DMS 273 (cell line): ENCODE measurements around the gene CHRNA10.
"Not testable (repeated sequence)": the region's sequence is repeated elsewhere in the genome, so short reads cannot be mapped to it uniquely, and the experiment has no call there.

ENCODE experiments used
- DNase-seq: peaks from one replicate; lab custom pipeline; 2025; ENCODE audit not compliant: unreplicated experiment; lab: John Stamatoyannopoulos, UW

The CHRNA10 gene

GRCh38 chr11:3665336-3666022 lies 5.7 kb downstream of the CHRNA10 start:
- DNase-seq, result no peak

- no peak for DNase-seq
Measured at GRCh38 chr11:3664032-3664630, 7.1 kb downstream of the CHRNA10 start.

- no peak for DNase-seq
Measured at GRCh38 chr11:3662856-3663255, 8.3 kb downstream of the CHRNA10 start.

- no peak for DNase-seq
Measured at GRCh38 chr11:3660960-3661359, 10.2 kb downstream of the CHRNA10 start.

GRCh38 chr11:3659595-3660515 lies 11.3 kb downstream of the CHRNA10 start:
- DNase-seq, result no peak

GRCh38 chr11:3658252-3658651 lies 12.9 kb downstream of the CHRNA10 start:
- DNase-seq, result no peak

- DNase-seq, result not testable (repeated sequence)
Measured at GRCh38 chr11:3657331-3657730, 13.9 kb downstream of the CHRNA10 start.

GRCh38 chr11:3655547-3655946 lies 15.6 kb downstream of the CHRNA10 start:
- DNase-seq, result no peak

- not testable (repeated sequence) for DNase-seq
Measured at GRCh38 chr11:3652514-3652913, 18.7 kb downstream of the CHRNA10 start.

- DNase-seq, result not testable (repeated sequence)
Measured at GRCh38 chr11:3649374-3649773, 21.8 kb downstream of the CHRNA10 start.

GRCh38 chr11:3648843-3649242 lies 22.3 kb downstream of the CHRNA10 start:
- not testable (repeated sequence) for DNase-seq

- DNase-seq, result no peak
Measured at GRCh38 chr11:3645552-3645951, 25.6 kb downstream of the CHRNA10 start.

- DNase-seq, result peak; percentile 22
Measured at GRCh38 chr11:3644817-3645235, 26.4 kb downstream of the CHRNA10 start, which contains the start of gene ART1. Gene ART1, plus strand, starts transcription at chr11:3645128. Its CDS starts 14,086 bp downstream, at chr11:3659214.

GRCh38 chr11:3643102-3643546 lies 28.1 kb downstream of the CHRNA10 start:
- DNase-seq, result not testable (repeated sequence)

GRCh38 chr11:3642071-3642951 lies 28.9 kb downstream of the CHRNA10 start:
- DNase-seq, result peak; percentile 91

- no peak for DNase-seq
Measured at GRCh38 chr11:3641701-3642070, 29.5 kb downstream of the CHRNA10 start, which contains the start of gene ART5. Gene ART5, minus strand, starts transcription at chr11:3641992. Its CDS starts 130 bp downstream, at chr11:3641862.

GRCh38 chr11:3641191-3641590 lies 30.0 kb downstream of the CHRNA10 start:
- DNase-seq, result no peak

GRCh38 chr11:3639841-3640240 lies 31.3 kb downstream of the CHRNA10 start:
- no peak for DNase-seq

GRCh38 chr11:3638513-3638912 lies 32.7 kb downstream of the CHRNA10 start:
- DNase-seq, result no peak

GRCh38 chr11:3637201-3637600 lies 34.0 kb downstream of the CHRNA10 start:
- no peak for DNase-seq
